HL-60 (cell line): Measurements from ENCODE around the gene ADGRG7.

Experiments
- DNase-seq, 2 experiments: peaks; one replicate each; pipeline ENCODE4 v3.0.0-alpha.2; 2010 to 2020; ENCODE audit warnings: low read depth in 1 of 2, low spot score in 1 of 2
- H3K27ac ChIP-seq: fragments of 250-450 bp; sonication (Bioruptor Pico); replicated peaks from 2 replicates; pipeline ENCODE4 v1.5.1; 2020; ENCODE audit warnings: mild to moderate bottlenecking, moderate library complexity
- H3K27me3 ChIP-seq: fragments of 250-450 bp; sonication (Bioruptor Pico); 2 replicates; pipeline ENCODE4 v1.5.1; 2021; ENCODE audit warnings: mild to moderate bottlenecking, moderate library complexity; ENCODE audit not compliant: insufficient read depth, poor library complexity, severe bottlenecking
- H3K4me3 ChIP-seq: replicated peaks from 2 replicates; pipeline ENCODE4 v1.5.1; 2011; ENCODE audit warnings: mild to moderate bottlenecking, control low read depth, low read length; ENCODE audit not compliant: insufficient read depth
- CTCF ChIP-seq: IDR thresholded peaks from one replicate; pipeline ENCODE4 v1.5.1; 2011; ENCODE audit warnings: low read length, control low read depth, inconsistent platforms; ENCODE audit not compliant: insufficient read depth
- GABPA ChIP-seq: IDR thresholded peaks from 2 replicates; pipeline ENCODE4 v1.6.1; 2012; ENCODE audit warnings: low read depth
- POLR2AphosphoS5 ChIP-seq: IDR thresholded peaks from 2 replicates; pipeline ENCODE4 v1.6.1; 2012; ENCODE audit warnings: low read depth
- REST ChIP-seq: IDR thresholded peaks from 2 replicates; pipeline ENCODE4 v1.6.1; 2012; ENCODE audit warnings: low read depth; ENCODE audit not compliant: insufficient replicate concordance
- SPI1 ChIP-seq: IDR thresholded peaks from 2 replicates; pipeline ENCODE4 v1.6.1; 2012; ENCODE audit warnings: low read depth, mild to moderate bottlenecking, borderline replicate concordance

The ADGRG7 gene

GRCh38 chr3:100697172-100697571, 87.8 kb downstream of the ADGRG7 start:
- DNase-seq, result no peak
- Histone ChIP-seq H3K27ac (no peak overlapping the region), H3K27me3 (no peaks in the 10 kb centered on the region), H3K4me3 (no peak overlapping the region)
- TF ChIP-seq CTCF, result no peak
- no peak for TF ChIP-seq REST
- TF ChIP-seq SPI1, result no peak
- no peak for TF ChIP-seq GABPA
- TF ChIP-seq POLR2AphosphoS5, result no peak

GRCh38 chr3:100697723-100698285, 88.4 kb downstream of the ADGRG7 start:
- no peak overlapping the region for H3K27ac ChIP-seq
- no peak overlapping the region for H3K4me3 ChIP-seq
- no peaks in the 10 kb centered on the region for H3K27me3 ChIP-seq
- DNase-seq, result no peak
- TF ChIP-seq SPI1 (no peak), POLR2AphosphoS5 (no peak)

- Histone ChIP-seq H3K27me3 (no peaks in the 10 kb centered on the region), H3K27ac (no peak overlapping the region), H3K4me3 (no peak overlapping the region)
- no peak for DNase-seq
- TF ChIP-seq REST (no peak), SPI1 (no peak), POLR2AphosphoS5 (no peak), GABPA (no peak), CTCF (no peak)
Measured at GRCh38 chr3:100698736-100699135, 89.3 kb downstream of the ADGRG7 start.

GRCh38 chr3:100700708-100701107, 91.3 kb downstream of the ADGRG7 start:
- Histone ChIP-seq H3K4me3 (no peak overlapping the region), H3K27ac (no peak overlapping the region), H3K27me3 (no peaks in the 10 kb centered on the region)
- DNase-seq, result no peak
- TF ChIP-seq GABPA, result no peak
- TF ChIP-seq CTCF, result no peak
- TF ChIP-seq POLR2AphosphoS5, result no peak
